CD4-positive, alpha-beta T cell treated with Interferon alpha-2 for 1 hour (primary cell): Measurements from ENCODE around the gene VAPA.

Experiments
- DNase-seq, 2 donors: peaks; one replicate each; pipeline ENCODE4 v3.0.0-alpha.2; 2020 to 2022

Gene VAPA

DNA sequence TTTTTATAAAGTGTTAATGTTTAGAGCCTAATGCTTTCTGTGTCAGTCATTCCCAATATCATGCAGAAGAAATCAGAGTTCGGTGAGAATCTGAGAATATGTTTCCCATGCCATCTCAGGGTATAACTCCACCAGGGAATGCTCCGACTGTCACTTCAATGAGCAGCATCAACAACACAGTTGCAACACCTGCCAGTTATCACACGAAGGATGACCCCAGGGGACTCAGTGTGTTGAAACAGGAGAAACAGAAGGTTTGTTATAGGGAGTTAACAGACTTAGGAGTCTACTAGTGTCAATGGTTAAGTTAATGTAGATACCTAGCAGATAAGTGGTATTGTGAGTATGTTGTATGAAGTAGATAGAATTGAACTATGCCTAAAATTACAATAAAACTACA, 31.0 kb downstream of the VAPA start:
- DNase-seq = no peak

DNA sequence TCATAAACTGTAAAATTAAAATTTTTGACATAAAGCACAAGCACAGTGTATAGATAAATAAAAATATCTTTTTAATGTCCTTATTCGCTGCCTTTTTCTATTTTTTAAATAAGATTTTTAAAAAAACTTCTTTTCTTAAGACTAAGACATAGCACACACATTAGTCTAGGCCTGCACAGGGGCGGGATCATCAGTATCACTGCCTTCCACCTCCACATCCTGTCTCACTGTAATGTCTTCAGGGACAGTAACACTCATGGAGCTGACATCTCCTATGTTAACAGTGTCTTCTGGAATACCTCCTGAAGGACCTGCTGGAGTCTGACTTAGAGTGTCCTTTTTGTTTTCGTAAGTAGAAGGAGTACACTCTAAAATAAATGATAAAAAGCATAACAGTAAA, 33.0 kb downstream of the VAPA start:
- DNase-seq = no peak

DNA sequence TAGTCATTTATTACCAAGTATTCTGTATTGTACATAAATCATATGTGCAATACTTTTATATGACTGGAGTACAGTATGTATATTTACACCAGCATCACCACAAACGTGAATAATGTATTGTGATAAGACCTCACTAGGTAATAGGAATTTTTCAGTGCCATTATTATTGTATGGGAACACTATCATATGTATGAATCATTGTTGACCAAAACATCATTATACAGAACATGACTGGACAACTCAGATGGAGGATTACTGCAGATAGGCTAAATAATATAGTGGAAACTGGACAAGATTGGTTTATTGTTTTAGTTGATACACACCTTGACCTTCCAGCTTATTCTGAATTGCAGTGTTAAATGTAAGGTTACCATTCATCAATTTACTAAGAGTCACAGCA, 33.4 kb downstream of the VAPA start:
- no peak for DNase-seq

DNA sequence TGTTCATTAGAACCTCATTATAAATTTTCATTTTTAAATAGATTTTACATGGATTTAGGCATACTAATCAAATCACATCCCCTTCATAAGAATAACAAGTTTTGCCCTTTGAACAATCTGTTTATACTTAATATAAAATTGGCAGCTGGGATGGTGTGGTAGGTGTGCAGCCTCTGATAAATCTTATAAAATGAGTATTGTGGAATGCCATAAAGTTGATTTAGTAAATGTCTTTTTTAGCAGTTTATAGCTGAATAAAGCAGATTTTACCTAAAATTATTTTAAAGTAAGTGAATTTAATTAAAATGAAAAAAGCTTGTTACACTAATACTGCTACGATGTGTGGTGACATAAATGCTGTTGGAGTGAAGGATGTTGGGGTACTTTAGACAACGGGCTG, 35.5 kb downstream of the VAPA start:
- no peak for DNase-seq

DNA sequence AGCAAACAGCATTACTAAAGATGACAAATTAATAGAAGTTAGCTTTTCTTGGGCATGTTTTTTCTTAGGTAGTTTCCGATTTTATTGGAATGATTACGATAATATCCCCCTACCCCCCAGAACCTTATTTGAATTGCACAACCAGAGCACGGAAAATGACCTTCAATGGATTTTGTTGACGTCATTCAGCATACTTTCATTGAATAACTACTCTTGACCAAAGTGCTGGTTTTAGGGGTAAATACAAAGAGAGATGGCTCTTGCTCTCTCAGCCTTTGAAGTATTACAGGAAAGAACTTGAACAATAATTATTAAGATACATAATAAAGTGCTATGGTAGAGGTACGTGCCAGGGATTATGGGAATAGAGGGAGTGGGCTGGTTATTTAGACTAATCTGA, 36.0 kb downstream of the VAPA start:
- no peak for DNase-seq

DNA sequence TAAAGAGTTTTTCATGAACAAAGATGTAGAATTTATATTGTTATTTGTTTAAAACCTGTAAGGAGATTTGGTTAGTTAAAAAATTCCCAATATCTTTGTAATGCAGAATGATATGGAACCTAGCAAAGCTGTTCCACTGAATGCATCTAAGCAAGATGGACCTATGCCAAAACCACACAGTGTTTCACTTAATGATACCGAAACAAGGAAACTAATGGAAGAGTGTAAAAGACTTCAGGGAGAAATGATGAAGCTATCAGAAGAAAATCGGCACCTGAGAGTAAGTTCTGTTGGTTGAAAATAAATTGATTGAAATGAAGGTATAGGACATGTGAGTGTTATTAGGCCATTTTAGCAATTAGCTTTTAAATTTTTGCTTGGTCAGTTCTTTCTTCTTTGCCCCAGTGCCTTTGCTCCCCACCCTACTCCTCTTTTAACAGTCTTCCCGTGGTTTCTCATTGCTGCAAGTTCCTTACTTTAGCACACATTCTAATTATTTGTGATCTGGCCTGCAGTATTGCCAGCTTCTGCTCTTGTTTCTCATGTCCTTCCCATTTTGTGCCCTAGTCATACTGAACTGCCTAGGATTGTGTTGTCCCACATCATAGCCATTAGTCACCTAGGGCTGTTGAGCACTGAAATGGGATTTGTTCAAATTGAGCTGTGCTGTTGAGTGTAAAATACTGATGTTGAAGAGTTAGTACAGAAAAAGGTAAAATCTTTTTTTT, 36.6 kb downstream of the VAPA start:
- DNase-seq = no peak

DNA sequence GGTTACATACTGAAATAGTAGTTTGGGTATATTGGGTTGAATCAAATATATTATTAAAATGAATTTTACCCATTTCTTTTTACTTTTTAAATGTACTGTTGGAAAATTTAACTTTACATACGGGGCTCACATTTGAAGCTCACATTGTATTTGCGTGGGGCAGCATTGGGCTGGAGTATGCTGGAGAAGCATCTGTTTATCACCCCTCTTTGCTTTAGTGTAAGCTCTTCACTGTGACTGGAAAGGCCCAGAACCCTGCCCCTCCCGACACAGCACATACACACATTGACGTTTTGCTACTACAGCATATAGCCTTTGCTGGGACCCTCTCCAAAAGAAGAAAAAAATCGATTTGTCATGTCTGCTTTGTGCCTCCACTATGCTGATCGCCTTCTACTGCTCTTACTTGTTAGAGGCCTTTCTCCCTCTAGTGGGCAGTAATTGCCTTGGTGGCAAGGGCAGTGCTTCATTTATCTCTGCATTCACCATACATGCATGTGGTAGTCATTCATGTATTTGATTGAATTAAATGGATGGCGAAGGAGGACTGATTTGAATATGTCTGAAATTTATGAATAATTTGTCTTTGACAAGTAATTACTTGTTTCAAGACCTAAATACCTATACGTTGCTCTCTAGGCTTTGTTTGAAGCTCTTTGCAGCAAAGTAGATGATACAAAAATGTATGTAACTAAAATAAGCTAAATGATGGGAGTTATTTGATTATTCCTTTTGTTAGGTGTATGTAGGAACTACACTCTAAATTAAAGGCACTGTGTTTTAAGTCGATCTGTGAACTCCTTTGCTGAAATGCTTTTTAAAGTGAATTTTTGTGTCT, 37.4 kb downstream of the VAPA start:
- DNase-seq = peak in 1 of 2 donors; percentile 40

DNA sequence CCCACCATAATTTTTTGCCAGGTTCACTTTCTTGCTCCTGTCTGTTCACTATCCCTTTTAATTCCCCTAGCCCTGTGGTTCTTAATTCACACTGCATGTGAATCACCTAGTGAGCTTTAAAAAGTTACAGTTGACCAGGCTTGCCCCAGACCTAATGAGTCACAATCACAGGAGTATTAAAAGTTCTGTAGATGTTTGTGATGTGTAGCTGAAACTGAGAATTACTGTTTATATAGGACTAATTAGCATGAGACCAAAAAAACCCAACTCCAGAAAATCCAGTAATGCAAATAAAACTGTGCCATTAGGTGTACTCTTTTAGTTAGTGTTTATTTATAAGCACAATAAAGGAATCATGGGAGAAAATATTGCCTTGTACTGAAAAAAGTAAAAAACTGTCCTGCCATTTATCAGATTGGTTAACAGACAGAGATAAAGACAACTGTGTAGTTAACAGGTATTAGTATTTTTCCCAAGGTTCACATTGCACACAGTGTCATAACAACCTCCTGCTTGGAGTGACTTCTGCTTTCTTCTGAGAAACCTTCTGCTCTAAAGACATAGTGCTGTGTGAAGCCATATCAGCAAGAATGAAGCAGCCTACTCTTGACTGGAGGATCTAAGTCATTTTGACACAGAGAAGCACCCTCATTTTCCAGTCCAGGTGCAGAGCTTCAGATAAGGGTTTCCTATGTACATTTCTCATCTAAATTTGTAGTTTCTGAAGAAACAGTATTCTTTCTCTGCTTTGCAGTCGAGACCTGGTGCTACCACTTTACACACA, 39.0 kb downstream of the VAPA start:
- no peak for DNase-seq

DNA sequence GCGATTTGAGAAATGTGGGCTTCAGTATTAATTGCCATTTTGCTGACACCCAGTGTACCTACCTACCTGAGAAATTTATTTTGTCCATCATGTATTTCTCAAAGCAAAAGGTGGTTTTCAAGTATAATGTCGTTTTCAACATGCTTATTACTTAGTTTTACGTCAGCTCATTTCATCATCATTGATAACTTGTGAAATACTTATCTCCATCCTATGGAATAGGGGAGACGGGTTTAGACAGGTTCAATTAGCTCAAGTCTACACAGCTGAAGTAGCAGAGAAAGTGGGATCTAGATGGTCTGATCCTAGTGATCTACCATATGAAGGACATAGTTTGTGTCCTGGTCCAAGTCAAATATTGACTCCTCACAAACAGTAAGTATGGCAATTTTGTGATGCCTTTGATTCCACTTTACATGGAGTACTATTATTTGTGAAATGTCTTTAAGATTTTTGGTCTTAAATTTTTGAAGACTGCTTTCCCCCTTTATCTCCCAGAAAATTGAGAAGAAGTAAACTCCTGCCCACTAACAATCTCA, 45.1 kb downstream of the VAPA start:
- no peak for DNase-seq

DNA sequence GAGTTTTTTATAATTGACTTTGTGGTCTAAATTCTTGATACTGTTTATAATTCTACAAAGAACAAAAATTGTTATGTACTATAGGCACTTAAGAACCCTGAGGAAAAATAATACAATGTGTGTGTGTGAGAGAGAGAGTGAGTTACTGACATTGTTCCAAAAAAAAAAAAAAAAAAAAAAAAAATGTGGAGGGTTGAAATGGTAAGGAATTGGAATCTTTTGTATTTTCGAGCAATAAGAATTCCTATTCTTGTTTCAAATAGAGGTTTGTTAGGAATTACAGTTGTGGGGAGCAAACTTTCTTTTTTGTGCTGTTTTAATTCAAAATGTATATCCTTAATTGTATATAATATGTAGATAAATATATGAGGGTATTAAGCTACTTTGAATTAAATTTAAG, 45.7 kb downstream of the VAPA start:
- DNase-seq = no peak

DNA sequence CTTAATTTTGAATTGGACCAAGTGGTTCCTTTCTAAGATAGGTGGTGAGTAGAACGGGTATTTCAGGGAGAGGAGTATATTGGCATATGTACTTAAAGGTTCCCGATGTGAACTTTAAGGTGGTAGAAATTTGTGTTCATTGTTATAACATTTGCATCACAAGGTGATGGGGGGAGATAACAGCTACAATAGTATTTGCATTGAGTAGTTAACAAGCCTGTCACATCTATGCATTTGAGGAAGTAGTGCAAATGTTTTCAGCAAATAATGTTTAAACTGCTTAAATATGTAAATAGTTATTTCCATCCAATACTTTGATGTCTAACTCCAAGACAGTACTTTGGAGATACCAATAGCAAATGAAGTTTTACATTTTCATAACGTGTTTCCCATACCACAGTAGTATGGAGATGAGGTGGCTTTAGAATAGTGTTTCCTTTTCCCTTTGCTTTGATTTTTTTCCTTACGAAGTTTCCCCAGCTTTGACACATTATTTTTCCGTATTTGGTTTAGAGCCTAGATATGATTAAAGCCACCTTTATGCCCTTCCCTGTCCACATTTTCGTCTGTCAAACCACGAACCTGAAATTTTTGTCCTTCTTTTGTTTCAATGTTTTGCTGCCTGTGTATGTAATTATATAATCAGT, 46.6 kb downstream of the VAPA start:
- DNase-seq = no peak

DNA sequence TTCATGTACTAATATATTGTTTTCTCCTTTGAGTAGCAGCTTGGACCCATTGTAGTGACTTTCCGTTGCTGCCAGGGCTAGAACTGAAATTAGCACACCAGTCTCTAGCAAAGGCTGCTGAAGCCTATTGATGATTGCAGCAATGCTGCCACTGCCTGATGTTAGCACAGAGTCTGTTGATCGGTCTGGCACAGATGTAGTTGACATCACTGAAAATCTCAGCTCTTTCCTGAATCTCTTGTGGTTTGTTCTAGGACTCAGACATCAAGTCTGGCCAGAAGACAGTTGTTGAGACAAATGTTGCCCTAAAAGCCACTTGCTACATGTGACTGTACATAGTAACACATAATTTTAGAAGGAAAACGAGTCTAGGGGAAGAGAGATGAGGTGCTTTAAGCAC, 47.2 kb downstream of the VAPA start:
- no peak for DNase-seq

DNA sequence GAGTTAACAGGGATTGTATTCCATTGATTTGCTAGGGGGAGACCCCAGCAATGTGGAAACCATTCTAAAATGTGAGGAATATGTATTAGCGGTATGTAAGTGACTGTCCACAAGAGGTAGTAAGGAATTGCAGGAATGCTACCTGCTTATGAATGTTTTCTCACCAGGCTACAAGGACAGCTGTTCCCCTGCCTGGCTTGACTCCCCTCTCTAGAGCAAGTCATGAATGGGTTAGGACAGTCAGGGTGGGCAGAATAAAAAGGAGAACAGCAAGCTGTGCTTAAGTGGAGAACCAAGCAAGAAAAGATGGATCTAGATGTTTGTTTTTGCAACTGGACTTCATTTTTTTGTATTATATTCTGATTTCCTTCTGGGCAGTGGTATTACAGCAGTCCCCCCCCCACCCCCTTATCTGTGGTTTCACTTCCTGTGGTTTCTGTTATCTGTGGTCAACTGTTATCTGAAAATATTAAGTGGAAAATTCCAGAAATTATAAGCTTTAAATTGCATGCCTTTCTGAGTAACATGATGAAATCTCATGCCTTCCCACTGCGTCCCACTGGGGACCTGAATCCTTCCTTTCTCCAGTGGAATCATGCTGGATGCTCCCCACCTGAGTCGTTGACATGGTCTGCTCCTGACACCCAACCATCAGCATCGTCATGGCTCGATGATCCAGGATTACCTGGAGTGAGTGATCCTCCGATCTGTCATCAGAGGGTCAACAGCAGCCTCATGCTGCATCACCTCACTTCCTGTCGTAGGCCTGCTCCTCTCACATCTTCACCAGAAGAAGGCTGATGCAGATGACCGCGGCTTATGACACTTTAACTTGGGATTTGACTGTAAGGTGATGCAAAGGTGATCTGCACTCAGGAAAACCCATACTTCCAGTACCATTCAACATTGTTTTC, 52.2 kb downstream of the VAPA start:
- no peak for DNase-seq

DNA sequence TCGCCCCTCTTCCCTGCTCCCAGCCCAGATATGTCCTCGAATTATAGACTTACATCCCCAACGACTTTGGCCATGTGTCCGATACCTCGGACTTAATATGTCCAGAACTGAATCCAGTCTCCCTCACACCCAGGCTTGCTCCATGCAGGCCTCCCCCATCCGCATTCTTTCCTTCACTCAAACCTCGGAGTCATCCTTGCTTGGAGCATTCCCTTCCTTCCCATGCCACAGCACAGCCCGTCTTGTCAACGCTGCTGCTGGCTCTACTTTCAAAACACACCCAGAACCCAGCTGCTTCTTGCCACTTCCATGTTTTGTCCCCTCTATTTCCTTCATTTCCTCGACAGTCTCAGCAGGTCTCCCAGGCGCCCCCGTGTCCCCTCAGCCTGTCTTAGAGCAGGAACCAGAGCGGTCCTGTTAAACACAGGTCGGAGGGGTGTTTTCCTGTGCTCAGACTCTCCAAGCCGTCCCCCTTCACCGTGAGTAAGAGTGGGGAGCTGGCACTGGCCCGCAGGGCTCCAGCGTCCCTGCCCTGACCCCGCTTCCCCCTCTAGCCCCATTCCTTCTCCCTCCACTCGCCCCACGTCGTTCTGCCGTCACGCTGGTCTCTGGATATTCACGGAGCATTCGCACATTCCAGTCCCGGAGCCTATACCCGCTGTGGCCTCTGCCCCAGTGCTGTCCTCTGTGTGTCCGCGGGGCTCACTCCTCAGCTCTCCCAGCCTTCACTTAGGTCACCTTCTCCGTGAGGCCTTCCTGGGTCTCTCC, 54.4 kb downstream of the VAPA start:
- DNase-seq = no peak

DNA sequence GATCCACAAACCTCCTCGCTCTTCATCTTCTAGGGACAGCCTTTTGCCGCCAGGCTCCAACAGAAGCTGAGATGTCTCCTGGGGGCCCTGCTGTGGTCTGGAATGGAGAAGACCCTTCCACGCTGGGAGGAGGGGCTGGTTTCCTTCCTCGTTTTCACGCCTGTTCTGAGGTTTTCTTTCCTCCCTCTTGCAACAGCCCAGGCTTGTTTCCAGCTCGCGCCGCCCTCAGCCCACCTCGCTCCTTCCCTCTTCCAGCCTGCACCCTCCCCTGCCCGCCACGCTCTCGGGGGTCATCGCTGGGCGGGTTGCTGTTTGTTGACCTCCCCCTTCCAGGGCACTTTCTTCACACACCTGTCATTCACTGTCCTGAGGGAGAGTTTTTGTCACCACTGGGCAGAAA, 55.4 kb downstream of the VAPA start:
- DNase-seq = no peak

DNA sequence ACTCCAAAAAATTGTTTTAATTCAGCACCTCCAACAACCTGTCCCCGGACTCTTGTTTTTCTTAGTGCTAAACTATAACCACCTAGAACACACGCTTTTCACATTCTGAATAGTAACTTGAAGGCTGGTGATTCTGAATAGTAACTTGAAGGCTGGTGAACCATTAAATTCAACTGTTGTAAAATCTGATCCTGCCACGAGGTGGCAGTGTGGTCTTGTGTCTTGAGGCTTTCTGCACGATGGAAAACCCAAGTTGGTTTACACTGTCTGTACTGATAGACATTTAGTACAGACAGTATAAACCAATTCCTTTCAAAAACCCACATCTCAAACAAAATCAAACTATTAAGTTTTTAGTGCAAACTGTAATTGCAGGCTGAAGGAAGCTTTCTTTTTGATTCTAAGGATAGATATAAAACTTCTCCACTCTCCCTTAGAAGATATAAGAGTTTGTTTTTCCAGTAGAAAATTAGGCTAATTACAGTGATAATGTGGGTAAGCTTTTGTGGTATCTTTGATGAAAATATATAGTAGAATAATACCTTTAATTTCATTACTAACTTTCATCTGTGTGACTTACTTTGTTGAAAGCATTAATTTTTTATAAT, 57.6 kb downstream of the VAPA start:
- peak; percentile 73 to 74 for DNase-seq

DNA sequence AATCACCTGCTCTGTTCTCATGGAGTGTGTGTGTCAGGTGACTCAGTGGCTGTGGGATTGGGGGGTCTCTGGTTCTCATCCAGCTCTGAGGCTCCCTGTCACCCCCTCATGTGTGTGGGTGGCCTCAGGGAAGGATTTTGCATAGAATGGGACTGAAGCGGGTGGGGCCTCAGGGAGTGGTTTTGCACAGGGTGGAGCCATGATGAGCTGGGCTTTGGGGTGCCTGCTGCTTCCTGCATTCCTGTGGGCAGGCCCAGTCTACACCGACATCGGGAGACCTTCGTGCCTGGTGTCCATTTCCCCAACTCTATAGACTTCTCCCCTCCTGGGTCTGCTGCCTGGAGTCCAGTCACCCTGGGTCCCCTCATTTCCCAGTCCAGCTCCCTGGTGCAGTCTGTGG, 59.7 kb downstream of the VAPA start:
- DNase-seq = no peak

DNA sequence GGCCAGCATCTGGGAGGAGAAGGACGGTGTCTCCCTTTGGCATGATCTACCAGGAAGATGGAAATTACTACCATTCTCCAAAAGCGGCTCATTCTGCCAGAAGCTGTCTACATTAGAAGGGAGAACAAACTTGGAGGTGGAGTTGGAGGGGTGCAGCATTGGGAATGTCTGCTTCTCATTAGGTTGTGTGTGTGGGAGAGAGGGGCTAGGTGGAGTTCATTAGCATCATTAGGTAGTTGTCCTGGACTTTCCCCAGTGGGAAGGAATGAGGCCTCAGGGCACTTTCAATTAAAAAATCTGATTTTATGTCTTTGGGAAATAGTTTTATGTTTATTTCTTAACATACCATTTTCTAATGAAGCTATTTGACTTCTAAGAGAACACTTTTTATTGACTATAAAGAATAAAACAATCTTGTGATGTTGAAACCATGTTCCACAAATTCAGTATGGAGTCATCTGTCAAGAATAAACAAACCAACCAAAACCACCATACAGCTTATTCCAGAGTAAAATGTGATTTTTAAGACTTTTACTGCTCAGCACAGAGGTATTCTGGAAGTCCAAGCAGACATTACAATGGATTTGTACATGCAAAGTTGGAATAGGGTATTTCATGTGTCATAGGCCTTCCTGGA, 60.6 kb downstream of the VAPA start:
- no peak for DNase-seq

DNA sequence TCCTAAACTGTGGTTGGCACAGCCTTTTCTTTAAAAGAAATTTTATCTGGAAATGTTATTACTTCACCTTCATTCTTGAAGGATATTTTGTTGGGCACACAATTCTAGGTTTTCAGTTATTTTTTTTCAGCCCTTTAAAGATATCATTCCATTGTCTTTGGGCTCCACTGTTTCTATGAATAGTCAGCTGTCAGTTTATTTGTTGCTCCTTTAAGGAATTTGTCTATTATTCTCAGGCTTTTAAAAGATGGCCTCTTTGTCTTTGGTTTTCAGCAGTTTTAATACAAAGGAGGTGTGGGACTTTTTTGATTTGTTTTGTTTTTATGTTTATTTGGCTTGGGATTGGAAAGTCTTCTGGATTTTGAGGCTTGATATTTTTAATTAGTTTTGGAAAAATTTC, 61.8 kb downstream of the VAPA start:
- no peak for DNase-seq

DNA sequence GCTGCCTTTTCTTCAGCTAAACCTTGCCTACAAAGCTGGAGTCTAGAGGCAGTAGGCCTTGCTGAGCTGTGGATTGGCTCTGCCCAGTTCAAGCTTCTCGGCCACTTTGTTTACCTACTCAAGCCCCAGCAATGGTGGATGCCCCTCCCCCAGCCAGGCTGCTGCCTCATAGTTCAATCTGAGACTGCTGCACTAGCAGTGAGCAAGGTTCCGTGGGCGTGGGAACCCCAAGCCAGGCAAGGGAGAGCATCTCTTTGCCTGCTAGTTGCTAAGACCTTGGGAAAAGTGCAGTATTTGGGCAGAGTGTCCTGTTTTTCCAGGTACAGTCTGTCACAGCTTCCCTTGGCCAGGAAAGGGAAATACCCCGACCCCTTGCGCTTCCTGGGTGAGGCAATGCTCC, 68.9 kb downstream of the VAPA start:
- DNase-seq = no peak
